OCI-LY7 (cell line): ENCODE measurements around the gene TARS3. TPM values are rescaled to one million over a fixed set of nuclear protein-coding genes. Genes with fewer than 3 reads are reported as not detected.

ENCODE experiments used
- BruUV-seq: library from RNA; stranded (reverse); fragments of 400-500 nt; replicated peaks from 2 replicates; lab custom pipeline; 2021; lab: Mats Ljungman, UMichigan
- CTCF ChIA-PET: fragments of 300-600 bp; sonication (Branson Sonifier 250); formaldehyde crosslinking; loops from one replicate; lab custom pipeline; 2022; ENCODE audit warnings: antibody characterized with exemption; ENCODE audit not compliant: unreplicated experiment; lab: Charles Lee
- POLR2A ChIA-PET: fragments of 300-600 bp; sonication (Branson Sonifier 250); formaldehyde crosslinking; loops from one replicate; lab custom pipeline; 2022; ENCODE audit warnings: antibody characterized with exemption; lab: Charles Lee
- DNase-seq: peaks from one replicate; pipeline ENCODE4 v3.0.0-alpha.2; 2015; ENCODE audit warnings: low spot score
- H2AFZ ChIP-seq: fragments of 200-600 bp; sonication (generic), shearing (Covaris generic); 2 replicates; pipeline ENCODE4 v1.6.1; 2014; ENCODE audit warnings: mild to moderate bottlenecking, antibody characterized with exemption, low read length, moderate library complexity
- H3K27ac ChIP-seq: fragments of 200-600 bp; sonication (generic); 2 replicates; pipeline ENCODE4 v1.5.1; 2014; ENCODE audit warnings: mixed run types, low read depth, mild to moderate bottlenecking, moderate library complexity, low read length, inconsistent platforms; ENCODE audit not compliant: poor library complexity, severe bottlenecking
- H3K36me3 ChIP-seq: fragments of 200-600 bp; sonication (generic); 2 replicates; pipeline ENCODE4 v1.6.1; 2014; ENCODE audit warnings: mild to moderate bottlenecking, antibody characterized with exemption, low read length, moderate library complexity, mixed read lengths; ENCODE audit not compliant: insufficient read depth
- H3K4me1 ChIP-seq: fragments of 200-600 bp; sonication (generic); 2 replicates; pipeline ENCODE4 v1.5.1; 2014; ENCODE audit warnings: mild to moderate bottlenecking, low read length; ENCODE audit not compliant: insufficient read depth, poor library complexity, severe bottlenecking
- H3K4me2 ChIP-seq: fragments of 200-600 bp; sonication (generic); 2 replicates; pipeline ENCODE4 v1.6.1; 2014; ENCODE audit warnings: mild to moderate bottlenecking, low read length
- H3K4me3 ChIP-seq: fragments of 200-600 bp; sonication (generic); 2 replicates; pipeline ENCODE4 v1.5.1; 2014; ENCODE audit warnings: mild to moderate bottlenecking, low read depth, low read length; ENCODE audit not compliant: poor library complexity, severe bottlenecking
- H3K79me2 ChIP-seq: fragments of 200-600 bp; sonication (generic); 2 replicates; pipeline ENCODE4 v1.6.1; 2016; ENCODE audit warnings: low read depth, mild to moderate bottlenecking, low read length, moderate library complexity, mixed read lengths; ENCODE audit not compliant: insufficient read depth
- H3K9me2 ChIP-seq: fragments of 200-600 bp; sonication (generic); 2 replicates; pipeline ENCODE4 v1.6.1; 2016; ENCODE audit warnings: mild to moderate bottlenecking, low read length, mixed read lengths; ENCODE audit not compliant: insufficient read depth
- H3K9me3 ChIP-seq: fragments of 200-600 bp; sonication (generic); 2 replicates; pipeline ENCODE4 v1.6.1; 2014; ENCODE audit warnings: mild to moderate bottlenecking, mixed run types, low read length, mixed read lengths
- H4K20me1 ChIP-seq: fragments of 200-600 bp; sonication (generic); 2 replicates; pipeline ENCODE4 v1.6.1; 2014; ENCODE audit warnings: mild to moderate bottlenecking, antibody characterized with exemption, low read length, moderate library complexity, mixed read lengths; ENCODE audit not compliant: insufficient read depth
- EZH2phosphoT487 ChIP-seq: fragments of 200-600 bp; sonication (generic); IDR thresholded peaks from 2 replicates; pipeline ENCODE4 v1.6.1; 2018; ENCODE audit warnings: low read depth, borderline replicate concordance, mild to moderate bottlenecking, mixed run types, antibody characterized with exemption, low read length, moderate library complexity, mixed read lengths
- intact Hi-C: fragments of 100-400 bp; cut with micrococcal nuclease; formaldehyde crosslinking; loops from one replicate; pipeline ENCODE4 v1.10.0; 2022; ENCODE audit not compliant: unreplicated experiment
- total RNA-seq, 2 experiments: library from RNA; depleted of rRNA in 1 of 2; stranded (reverse); fragments of >200 nt in 1 of 2; shearing (Covaris generic) in 1 of 2; gene quantifications; 2 replicates each; pipeline ENCODE4 v1.2.3, GENCODE V29; 2014 to 2022
- TF ChIP-seq, protein P1 (sequence below): fragments of 200-600 bp; sonication (generic); conservative IDR thresholded peaks from 2 replicates; pipeline ENCODE4 v1.5.1; 2014; ENCODE audit warnings: mild to moderate bottlenecking, antibody characterized with exemption, low read length, moderate library complexity, mixed read lengths

TARS3 gene
- total RNA-seq, 2 experiments from 2014 or later, result 7.1 to 11.0 TPM

DNA sequence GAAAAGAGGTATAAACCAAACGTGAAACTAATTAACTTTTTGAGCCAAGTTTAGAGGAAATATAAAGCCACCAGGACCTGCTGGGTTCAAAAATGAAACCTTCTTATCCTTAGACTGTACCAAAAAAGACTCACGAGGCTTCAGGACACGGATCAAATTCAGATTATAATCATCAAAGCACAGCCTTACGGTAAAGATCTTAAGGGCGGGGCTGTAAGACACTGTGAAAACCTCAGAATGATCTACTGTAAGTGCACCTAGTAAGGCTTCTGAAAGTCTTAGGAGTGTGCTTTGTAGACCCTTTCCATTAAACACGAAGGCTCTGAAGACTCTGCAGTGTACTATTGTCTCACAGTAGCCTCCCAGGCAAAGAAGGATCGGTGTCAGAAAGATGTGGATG, 26.8 kb downstream of the TARS3 start:
- no peak for TF ChIP-seq EZH2phosphoT487
- TF ChIP-seq, protein P1, sequence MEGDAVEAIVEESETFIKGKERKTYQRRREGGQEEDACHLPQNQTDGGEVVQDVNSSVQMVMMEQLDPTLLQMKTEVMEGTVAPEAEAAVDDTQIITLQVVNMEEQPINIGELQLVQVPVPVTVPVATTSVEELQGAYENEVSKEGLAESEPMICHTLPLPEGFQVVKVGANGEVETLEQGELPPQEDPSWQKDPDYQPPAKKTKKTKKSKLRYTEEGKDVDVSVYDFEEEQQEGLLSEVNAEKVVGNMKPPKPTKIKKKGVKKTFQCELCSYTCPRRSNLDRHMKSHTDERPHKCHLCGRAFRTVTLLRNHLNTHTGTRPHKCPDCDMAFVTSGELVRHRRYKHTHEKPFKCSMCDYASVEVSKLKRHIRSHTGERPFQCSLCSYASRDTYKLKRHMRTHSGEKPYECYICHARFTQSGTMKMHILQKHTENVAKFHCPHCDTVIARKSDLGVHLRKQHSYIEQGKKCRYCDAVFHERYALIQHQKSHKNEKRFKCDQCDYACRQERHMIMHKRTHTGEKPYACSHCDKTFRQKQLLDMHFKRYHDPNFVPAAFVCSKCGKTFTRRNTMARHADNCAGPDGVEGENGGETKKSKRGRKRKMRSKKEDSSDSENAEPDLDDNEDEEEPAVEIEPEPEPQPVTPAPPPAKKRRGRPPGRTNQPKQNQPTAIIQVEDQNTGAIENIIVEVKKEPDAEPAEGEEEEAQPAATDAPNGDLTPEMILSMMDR, result no peak
- H4K20me1 ChIP-seq, result no peaks in the 10 kb centered on the region
- H3K4me3 ChIP-seq, result no peak overlapping the region
- no peak for DNase-seq
- ChIA-PET POLR2A (interaction anchor here (0.7 to 1.2 kb wide), 3 partner anchors 16 to 91 kb away, joined by 3 read pairs; no protein-coding TSS in a partner anchor), CTCF (no interaction called here)
- no TSS peak for BruUV-seq
- no peak overlapping the region for H3K27ac ChIP-seq
- H3K4me2 ChIP-seq, result no peak overlapping the region
- H3K36me3 ChIP-seq, result peaks cover 27% of the 10 kb centered on the region
- intact Hi-C loops, result no loop called here
- no peaks in the 10 kb centered on the region for H3K79me2 ChIP-seq
- H3K4me1 ChIP-seq, result peaks cover 14% of the 10 kb centered on the region
- no peak overlapping the region for H2AFZ ChIP-seq
- no peaks in the 10 kb centered on the region; the same call in 1 of the 2 replicates for H3K9me2 ChIP-seq
- H3K9me3 ChIP-seq, result no peaks in the 10 kb centered on the region

DNA sequence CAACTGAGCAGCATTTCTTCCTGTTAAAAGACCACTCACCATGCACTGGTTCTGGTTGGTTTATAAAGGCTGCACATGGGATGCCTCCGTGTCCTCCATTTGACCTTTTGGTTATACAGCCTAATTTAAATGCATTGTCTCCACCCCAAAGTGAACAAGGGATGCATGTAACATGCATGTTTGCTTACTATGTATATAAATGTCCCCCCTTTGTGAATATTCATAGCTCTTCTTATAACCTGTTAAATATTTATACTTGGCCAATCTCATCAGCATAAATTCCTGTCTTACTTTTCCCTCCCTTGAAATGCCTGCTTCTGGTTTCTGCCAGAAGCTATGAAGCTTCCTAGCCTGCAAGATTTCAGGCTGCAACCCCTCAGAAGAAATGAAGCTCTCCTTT, 27.4 kb downstream of the TARS3 start:
- intact Hi-C loops, result no loop called here
- Histone ChIP-seq H3K9me2 (no peaks in the 10 kb centered on the region; the same call in 1 of the 2 replicates), H3K4me1 (peaks cover 8% of the 10 kb centered on the region), H3K79me2 (no peaks in the 10 kb centered on the region), H3K4me3 (no peak overlapping the region), H3K9me3 (no peaks in the 10 kb centered on the region), H3K4me2 (no peak overlapping the region), H4K20me1 (no peaks in the 10 kb centered on the region), H3K27ac (no peak overlapping the region), H3K36me3 (peaks cover 27% of the 10 kb centered on the region), H2AFZ (no peak overlapping the region)
- ChIA-PET POLR2A (interaction anchor here (0.7 to 1.2 kb wide), 3 partner anchors 17 to 91 kb away, joined by 3 read pairs; no protein-coding TSS in a partner anchor), CTCF (no interaction called here)
- DNase-seq, result no peak
- BruUV-seq, result no TSS peak
- TF ChIP-seq, protein P1, result no peak
- TF ChIP-seq EZH2phosphoT487, result no peak

DNA sequence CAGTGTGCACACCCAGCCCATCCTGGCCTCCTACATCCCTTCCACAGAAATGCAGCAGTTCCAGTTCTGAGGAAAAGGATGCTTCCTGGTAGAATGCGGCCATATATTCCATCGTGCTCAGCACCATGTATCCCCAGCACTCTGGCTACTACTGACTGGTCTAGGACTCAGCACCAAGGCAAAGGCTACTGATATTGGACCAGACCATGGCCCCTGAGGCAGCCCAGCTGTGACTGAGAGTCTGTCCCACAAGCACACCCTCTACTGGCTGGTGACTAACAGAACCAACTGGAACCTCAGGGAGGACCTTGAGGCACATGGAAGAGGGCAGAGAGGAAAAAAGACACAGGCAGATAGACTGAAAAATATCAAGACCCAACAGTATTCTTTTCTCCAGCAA, 30.0 kb downstream of the TARS3 start:
- Histone ChIP-seq H3K79me2 (no peaks in the 10 kb centered on the region), H3K36me3 (peaks cover 6% of the 10 kb centered on the region; the same call in 1 of the 2 replicates), H3K4me3 (no peak overlapping the region), H4K20me1 (no peaks in the 10 kb centered on the region), H2AFZ (no peak overlapping the region), H3K4me1 (no peaks in the 10 kb centered on the region), H3K4me2 (no peak overlapping the region), H3K27ac (no peak overlapping the region), H3K9me2 (no peaks in the 10 kb centered on the region; the same call in 1 of the 2 replicates), H3K9me3 (no peaks in the 10 kb centered on the region)
- CTCF ChIA-PET, result no interaction called here
- DNase-seq, result no peak
- no TSS peak for BruUV-seq
- intact Hi-C loops, result no loop called here
- no peak for TF ChIP-seq EZH2phosphoT487
- TF ChIP-seq, protein P1, result 0 out of 2 replicates have a peak, but pooled peaks have one; percentile 12
- POLR2A ChIA-PET, result no interaction called here
